ENCODE measurements around the gene SLC35E1.

DNA sequence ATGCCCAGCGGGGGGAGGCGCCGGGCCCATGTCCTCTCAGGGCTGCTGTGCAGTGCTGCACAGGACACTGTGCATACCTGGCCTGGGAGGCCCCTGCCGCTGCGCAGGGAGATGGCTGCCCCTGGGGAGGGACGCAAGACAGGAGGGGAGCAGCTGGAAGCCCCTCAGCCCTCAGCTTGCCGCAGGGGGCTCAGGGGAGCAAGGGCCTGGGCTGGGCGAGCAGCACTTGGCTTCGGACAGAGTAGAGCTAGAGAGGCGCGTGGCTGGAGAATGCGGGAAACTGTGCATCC, 40.9 kb downstream of the SLC35E1 start:
- TF ChIP-seq, protein P1, sequence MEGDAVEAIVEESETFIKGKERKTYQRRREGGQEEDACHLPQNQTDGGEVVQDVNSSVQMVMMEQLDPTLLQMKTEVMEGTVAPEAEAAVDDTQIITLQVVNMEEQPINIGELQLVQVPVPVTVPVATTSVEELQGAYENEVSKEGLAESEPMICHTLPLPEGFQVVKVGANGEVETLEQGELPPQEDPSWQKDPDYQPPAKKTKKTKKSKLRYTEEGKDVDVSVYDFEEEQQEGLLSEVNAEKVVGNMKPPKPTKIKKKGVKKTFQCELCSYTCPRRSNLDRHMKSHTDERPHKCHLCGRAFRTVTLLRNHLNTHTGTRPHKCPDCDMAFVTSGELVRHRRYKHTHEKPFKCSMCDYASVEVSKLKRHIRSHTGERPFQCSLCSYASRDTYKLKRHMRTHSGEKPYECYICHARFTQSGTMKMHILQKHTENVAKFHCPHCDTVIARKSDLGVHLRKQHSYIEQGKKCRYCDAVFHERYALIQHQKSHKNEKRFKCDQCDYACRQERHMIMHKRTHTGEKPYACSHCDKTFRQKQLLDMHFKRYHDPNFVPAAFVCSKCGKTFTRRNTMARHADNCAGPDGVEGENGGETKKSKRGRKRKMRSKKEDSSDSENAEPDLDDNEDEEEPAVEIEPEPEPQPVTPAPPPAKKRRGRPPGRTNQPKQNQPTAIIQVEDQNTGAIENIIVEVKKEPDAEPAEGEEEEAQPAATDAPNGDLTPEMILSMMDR (IDR thresholded peaks at IDR 0.05; ENCODE audit: low read depth, low read length, poor library complexity, severe bottlenecking), result no peak
- no peak for TF ChIP-seq EZH2phosphoT487 (IDR thresholded peaks at IDR 0.05; ENCODE audit: borderline replicate concordance, low read length)
